Activated B cell treated with CpG ODN at 0.5 μM for 24 hours (primary cell): Measurements from ENCODE around the gene BABAM2. TPM values are rescaled to one million over a fixed set of nuclear protein-coding genes. Genes with fewer than 3 reads are reported as not detected.

Experiments used
- ATAC-seq: fragments of 200-7000 bp; cut with Tn5 transposase; one replicate; pipeline ENCODE4 v1.10.0; 2021; ENCODE audit warnings: low read depth, mild to moderate bottlenecking, moderate library complexity
- CTCF ChIA-PET: fragments of 350-600 bp; sonication (Branson Sonifier 250); formaldehyde crosslinking; loops from one replicate; lab custom pipeline; 2021; ENCODE audit warnings: antibody characterized with exemption; lab: Charles Lee
- POLR2A ChIA-PET: fragments of 350-600 bp; sonication (Branson Sonifier 250); formaldehyde crosslinking; loops from one replicate; lab custom pipeline; 2021; ENCODE audit warnings: antibody characterized with exemption; lab: Charles Lee
- DNase-seq: peaks from one replicate; pipeline ENCODE4 v3.0.0; 2022
- H3K27ac Mint-ChIP-seq: one replicate; pipeline ENCODE4 v1.8.0; 2020; ENCODE audit warnings: mixed read lengths
- H3K27me3 Mint-ChIP-seq: one replicate; pipeline ENCODE4 v1.8.0; 2021; ENCODE audit warnings: mixed read lengths
- H3K36me3 Mint-ChIP-seq: one replicate; pipeline ENCODE4 v1.8.0; 2021; ENCODE audit warnings: low read depth, mixed read lengths
- H3K4me1 Mint-ChIP-seq: one replicate; pipeline ENCODE4 v1.8.0; 2021; ENCODE audit warnings: mixed read lengths
- H3K4me3 Mint-ChIP-seq: one replicate; pipeline ENCODE4 v1.8.0; 2020; ENCODE audit warnings: mild to moderate bottlenecking, mixed read lengths
- H3K9me3 Mint-ChIP-seq: one replicate; pipeline ENCODE4 v1.8.0; 2020; ENCODE audit warnings: mixed read lengths
- CTCF ChIP-seq: fragments of 200-600 bp; IDR thresholded peaks from one replicate; pipeline ENCODE4 v1.8.0; 2022; ENCODE audit warnings: antibody characterized with exemption, mild to moderate bottlenecking
- intact Hi-C: fragments of 100-400 bp; cut with micrococcal nuclease; formaldehyde crosslinking; loops from one replicate; pipeline ENCODE4 v1.15.1; 2024
- total RNA-seq: library from RNA; stranded (reverse); gene quantifications from 2 replicates; pipeline ENCODE4 v1.2.3, GENCODE V29; 2022

Gene BABAM2
- total RNA-seq, 1 donor from 2014 or later: 55.6 TPM

GRCh38 chr2:27984153-27984552 lies 93.6 kb downstream of the BABAM2 start:
- no peak overlapping the region for H3K27ac Mint-ChIP-seq
- intact Hi-C loops: no loop called here
- H3K36me3 Mint-ChIP-seq: peaks cover 11% of the 10 kb centered on the region
- ChIA-PET POLR2A (no interaction called here), CTCF (no interaction called here)
- DNase-seq (no peak), ATAC-seq (no peak)
- H3K4me3 Mint-ChIP-seq: no peak overlapping the region
- no peaks in the 10 kb centered on the region for H3K27me3 Mint-ChIP-seq
- H3K9me3 Mint-ChIP-seq: no peaks in the 10 kb centered on the region
- no peak for TF ChIP-seq CTCF
- peaks cover 11% of the 10 kb centered on the region for H3K4me1 Mint-ChIP-seq

- no peak for DNase-seq
- TF ChIP-seq CTCF: no peak
- H3K27ac Mint-ChIP-seq: no peak overlapping the region
- intact Hi-C loops: no loop called here
- no peaks in the 10 kb centered on the region for H3K4me1 Mint-ChIP-seq
- H3K4me3 Mint-ChIP-seq: no peak overlapping the region
- POLR2A ChIA-PET: no interaction called here
- H3K27me3 Mint-ChIP-seq: no peaks in the 10 kb centered on the region
- no peak for ATAC-seq
- CTCF ChIA-PET: no interaction called here
- peaks cover 27% of the 10 kb centered on the region for H3K36me3 Mint-ChIP-seq
- H3K9me3 Mint-ChIP-seq: no peaks in the 10 kb centered on the region
Observed at GRCh38 chr2:27988306-27988705, 97.8 kb downstream of the BABAM2 start.

GRCh38 chr2:27988718-27989117 lies 98.2 kb downstream of the BABAM2 start:
- Mint-ChIP-seq H3K9me3 (no peaks in the 10 kb centered on the region), H3K27ac (no peak overlapping the region), H3K36me3 (peaks cover 30% of the 10 kb centered on the region), H3K4me3 (no peak overlapping the region), H3K4me1 (no peaks in the 10 kb centered on the region), H3K27me3 (no peaks in the 10 kb centered on the region)
- ChIA-PET POLR2A (no interaction called here), CTCF (no interaction called here)
- intact Hi-C loops: no loop called here
- ATAC-seq (no peak), DNase-seq (no peak)
- TF ChIP-seq CTCF: no peak

GRCh38 chr2:27989149-27989548 lies 98.6 kb downstream of the BABAM2 start:
- POLR2A ChIA-PET: no interaction called here
- CTCF ChIA-PET: no interaction called here
- no peak for TF ChIP-seq CTCF
- no peak for ATAC-seq
- no peaks in the 10 kb centered on the region for H3K27me3 Mint-ChIP-seq
- H3K27ac Mint-ChIP-seq: no peak overlapping the region
- no peak overlapping the region for H3K4me3 Mint-ChIP-seq
- H3K36me3 Mint-ChIP-seq: peaks cover 30% of the 10 kb centered on the region
- H3K4me1 Mint-ChIP-seq: no peaks in the 10 kb centered on the region
- intact Hi-C loops: no loop called here
- DNase-seq: no peak
- no peaks in the 10 kb centered on the region for H3K9me3 Mint-ChIP-seq

- TF ChIP-seq CTCF: no peak
- no peak for DNase-seq
- no peak for ATAC-seq
- intact Hi-C loops: no loop called here
- no peak overlapping the region for H3K4me3 Mint-ChIP-seq
- H3K36me3 Mint-ChIP-seq: peaks cover 38% of the 10 kb centered on the region
- H3K27ac Mint-ChIP-seq: no peak overlapping the region
- no peaks in the 10 kb centered on the region for H3K4me1 Mint-ChIP-seq
- no peaks in the 10 kb centered on the region for H3K9me3 Mint-ChIP-seq
- CTCF ChIA-PET: no interaction called here
- H3K27me3 Mint-ChIP-seq: no peaks in the 10 kb centered on the region
- POLR2A ChIA-PET: no interaction called here
Observed at GRCh38 chr2:27990030-27990590, 99.6 kb downstream of the BABAM2 start.
